GM21723 (cell line): ENCODE data around the gene LRRC14B.
"Not testable (repeated sequence)": the region's sequence is repeated elsewhere in the genome, so short reads cannot be mapped to it uniquely, and the experiment has no call there.

Experiments used
- ATAC-seq: cut with Tn5 transposase; IDR thresholded peaks from one replicate; pipeline ENCODE4 v1.9.1; 2021; ENCODE audit warnings: mild to moderate bottlenecking, moderate library complexity; ENCODE audit not compliant: unreplicated experiment

LRRC14B gene

GRCh38 chr5:233426-233825 lies 42.1 kb downstream of the LRRC14B start:
- not testable (repeated sequence) for ATAC-seq

DNA sequence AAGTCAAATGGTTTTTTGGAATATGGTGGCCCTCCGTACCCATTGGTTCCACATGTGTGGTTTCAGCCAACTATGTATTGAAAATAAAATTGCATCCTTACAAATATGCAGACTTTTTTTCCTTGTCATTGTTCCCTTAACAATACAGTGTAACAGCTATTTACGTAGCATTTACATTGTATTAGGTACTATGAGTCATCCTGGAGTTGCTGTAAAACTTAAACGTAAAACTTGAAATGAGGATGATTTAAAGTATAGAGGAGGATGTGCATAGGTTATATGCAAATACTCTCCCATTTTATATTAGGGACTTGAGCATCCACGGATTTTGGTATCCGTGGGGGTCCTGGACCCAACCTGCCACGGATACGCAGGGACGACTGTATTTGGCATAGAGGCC lies 43.2 kb downstream of the LRRC14B start:
- ATAC-seq, result no peak

GRCh38 chr5:235527-235926 lies 44.2 kb downstream of the LRRC14B start:
- not testable (repeated sequence) for ATAC-seq

DNA sequence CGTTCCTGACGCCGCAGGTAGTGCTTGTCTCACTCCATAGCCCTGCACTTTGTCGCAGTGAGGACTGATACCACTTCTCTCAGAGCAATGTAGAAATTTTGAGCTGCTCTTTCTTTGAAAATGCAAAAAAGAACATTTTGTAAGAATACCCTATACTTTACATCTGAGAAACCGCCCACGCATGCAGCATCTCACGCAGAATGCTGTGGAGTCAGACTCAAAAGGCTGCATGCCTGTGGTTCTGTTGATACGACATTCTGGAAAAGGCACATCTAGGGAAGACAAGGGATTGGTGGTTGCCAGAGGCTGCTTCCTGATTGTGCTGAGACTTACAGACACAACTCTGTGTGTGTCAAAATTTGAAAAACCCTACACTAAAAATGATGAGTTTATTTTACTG lies 46.6 kb downstream of the LRRC14B start:
- ATAC-seq, result not testable (repeated sequence)

GRCh38 chr5:240550-240949 lies 49.3 kb downstream of the LRRC14B start:
- ATAC-seq, result not testable (repeated sequence)

GRCh38 chr5:241045-241669 lies 49.9 kb downstream of the LRRC14B start:
- ATAC-seq, result not testable (repeated sequence)

DNA sequence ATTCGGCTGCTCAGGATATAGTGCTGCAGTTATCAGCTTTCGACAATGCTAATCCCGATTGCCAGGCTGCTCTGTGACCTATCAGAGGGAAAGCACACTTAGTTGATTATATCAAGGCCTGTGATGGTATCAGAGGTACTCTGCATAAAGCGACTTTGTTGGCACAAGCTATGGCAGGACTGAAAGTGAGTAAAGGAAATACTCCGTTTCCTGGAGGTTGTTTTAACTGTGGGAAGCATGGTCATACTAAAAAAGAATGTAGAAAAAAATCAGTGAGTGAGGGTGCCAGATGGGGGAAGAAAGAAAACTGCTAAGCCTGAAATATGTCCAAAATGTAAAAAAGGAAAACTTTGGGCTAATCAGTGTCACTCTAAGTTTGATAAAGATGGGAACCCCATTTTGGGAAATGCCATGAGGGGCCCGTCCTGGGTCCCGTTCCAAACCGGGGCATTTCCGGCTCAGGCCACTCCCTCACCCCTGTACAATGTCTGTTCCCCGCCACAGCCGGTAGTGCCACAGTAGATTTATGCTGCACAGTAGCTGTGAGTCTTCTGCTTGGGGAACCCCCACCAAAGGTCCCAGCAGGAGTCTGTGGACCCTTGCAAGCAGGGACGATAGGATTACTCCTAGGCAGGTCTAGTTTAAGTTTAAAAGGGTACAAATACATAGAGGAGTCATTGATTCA lies 52.5 kb downstream of the LRRC14B start:
- not testable (repeated sequence) for ATAC-seq

DNA sequence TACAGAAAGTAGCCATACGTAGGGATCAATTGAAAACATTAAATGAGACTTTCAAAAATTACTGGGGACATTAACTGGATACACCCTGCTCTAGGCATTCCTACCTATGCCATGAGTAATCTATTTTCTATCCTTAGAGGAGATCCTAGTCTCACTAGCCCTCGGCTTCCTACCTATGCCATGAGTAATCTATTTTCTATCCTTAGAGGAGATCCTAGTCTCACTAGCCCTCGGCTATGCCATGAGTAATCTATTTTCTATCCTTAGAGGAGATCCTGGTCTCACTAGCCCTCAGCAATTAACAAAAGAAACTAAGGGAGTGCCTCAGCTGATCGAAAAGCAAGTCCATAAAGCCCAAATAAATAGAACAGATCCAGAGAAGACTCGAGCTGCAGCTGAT lies 54.4 kb downstream of the LRRC14B start:
- ATAC-seq, result not testable (repeated sequence)
